ENCODE results near the gene PDE3A. TPM values are rescaled to one million over a fixed set of nuclear protein-coding genes. Genes with fewer than 3 reads are reported as not detected.

PDE3A gene
- polyA plus RNA-seq, 3 donors = 0.10 TPM; not detected in 2

DNA sequence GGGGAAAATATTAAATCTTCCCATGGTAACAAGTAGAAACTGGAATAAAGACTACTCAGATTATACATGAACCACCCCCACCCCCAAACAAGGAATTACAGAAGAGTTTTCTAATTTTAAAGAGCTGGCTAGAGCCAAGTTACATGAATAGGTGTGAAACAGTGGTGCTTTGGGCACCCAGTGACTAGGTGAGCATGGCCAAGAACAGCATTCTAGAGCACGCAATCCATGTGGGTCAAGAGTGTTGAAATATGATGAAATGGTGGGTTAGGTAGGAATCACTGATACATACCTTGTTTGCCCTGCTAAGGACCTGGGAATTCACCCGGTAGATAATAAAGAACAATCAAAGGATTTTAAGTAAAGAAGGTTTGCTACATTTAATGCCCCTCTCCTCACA lies 208.7 kb downstream of the PDE3A start:
- Histone ChIP-seq H3K9me3 (replicated peaks in 1 of 2; ENCODE audit: control insufficient read depth in 1 of 2, insufficient read depth in 1 of 2, low read length in 2 of 2) (no peaks in the 10 kb centered on the region), H3K27ac (ENCODE audit: low read depth in 1 of 2, low read length in 2 of 2) (no peak overlapping the region), H3K4me1 (ENCODE audit: control insufficient read depth in 1 of 2, insufficient read depth in 2 of 2, low read length in 2 of 2) (no peaks in the 10 kb centered on the region), H3K4me2 (replicated peaks; ENCODE audit: extremely low read depth, low read length, poor library complexity, severe bottlenecking) (no peak overlapping the region), H4K20me1 (ENCODE audit: insufficient read depth, low read length) (no peaks in the 10 kb centered on the region), H2AFZ (ENCODE audit: insufficient read depth, low read depth, low read length, poor library complexity, severe bottlenecking) (no peak overlapping the region), H3K9ac (ENCODE audit: insufficient read depth, low read length, poor library complexity, severe bottlenecking) (no peak overlapping the region), H3K79me2 (ENCODE audit: insufficient read depth, low read length) (no peaks in the 10 kb centered on the region), H3K27me3 (ENCODE audit: control insufficient read depth in 2 of 2, insufficient read depth in 2 of 2, low read length in 2 of 2) (no peaks in the 10 kb centered on the region), H3K36me3 (replicated peaks in 1 of 2; ENCODE audit: control insufficient read depth in 1 of 2, insufficient read depth in 2 of 2, low read length in 2 of 2) (no peaks in the 10 kb centered on the region), H3K4me3 (replicated peaks in 1 of 3; ENCODE audit: low read depth in 2 of 3, low read length in 3 of 3) (no peak overlapping the region)
- no peak overlapping the region for H3K27ac Mint-ChIP-seq
- whole genome bisulfite sequencing (ENCODE audit: insufficient coverage) = 100% methylated on average over 1 of the region's 2 CpGs
- no peaks in the 10 kb centered on the region for H3K36me3 Mint-ChIP-seq
- TF ChIP-seq, protein P1, sequence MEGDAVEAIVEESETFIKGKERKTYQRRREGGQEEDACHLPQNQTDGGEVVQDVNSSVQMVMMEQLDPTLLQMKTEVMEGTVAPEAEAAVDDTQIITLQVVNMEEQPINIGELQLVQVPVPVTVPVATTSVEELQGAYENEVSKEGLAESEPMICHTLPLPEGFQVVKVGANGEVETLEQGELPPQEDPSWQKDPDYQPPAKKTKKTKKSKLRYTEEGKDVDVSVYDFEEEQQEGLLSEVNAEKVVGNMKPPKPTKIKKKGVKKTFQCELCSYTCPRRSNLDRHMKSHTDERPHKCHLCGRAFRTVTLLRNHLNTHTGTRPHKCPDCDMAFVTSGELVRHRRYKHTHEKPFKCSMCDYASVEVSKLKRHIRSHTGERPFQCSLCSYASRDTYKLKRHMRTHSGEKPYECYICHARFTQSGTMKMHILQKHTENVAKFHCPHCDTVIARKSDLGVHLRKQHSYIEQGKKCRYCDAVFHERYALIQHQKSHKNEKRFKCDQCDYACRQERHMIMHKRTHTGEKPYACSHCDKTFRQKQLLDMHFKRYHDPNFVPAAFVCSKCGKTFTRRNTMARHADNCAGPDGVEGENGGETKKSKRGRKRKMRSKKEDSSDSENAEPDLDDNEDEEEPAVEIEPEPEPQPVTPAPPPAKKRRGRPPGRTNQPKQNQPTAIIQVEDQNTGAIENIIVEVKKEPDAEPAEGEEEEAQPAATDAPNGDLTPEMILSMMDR (IDR thresholded peaks at IDR 0.05) = no peak
- H3K9me3 Mint-ChIP-seq = peaks cover 0 to 5% (median 0%) of the 10 kb centered on the region in 7 donors
- H3K4me1 Mint-ChIP-seq = no peaks in the 10 kb centered on the region
- intact Hi-C loops (cut with micrococcal nuclease) = no loop called here
- H3K4me3 Mint-ChIP-seq = no peak overlapping the region
- H3K27me3 Mint-ChIP-seq (ENCODE audit: low read depth in 3 of 3) = no peaks in the 10 kb centered on the region
- DNase-seq = no peak

DNA sequence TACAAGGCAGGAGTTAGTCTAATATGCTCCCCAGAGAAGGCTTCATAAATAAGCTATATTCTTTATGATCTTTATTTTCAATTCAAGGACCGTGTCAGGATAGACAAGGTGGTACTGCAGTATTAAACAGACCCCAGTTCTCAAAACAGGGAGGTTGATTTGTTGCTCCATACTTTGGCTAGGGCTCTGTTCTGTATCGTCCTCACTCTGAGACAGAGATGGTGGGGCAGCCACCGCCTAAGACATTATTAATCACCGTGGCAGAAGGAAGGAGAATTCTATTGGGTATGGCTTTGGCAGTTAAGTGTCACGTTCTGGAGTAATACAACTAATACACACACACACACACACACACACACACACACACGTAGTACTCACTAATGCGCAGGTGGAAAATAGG lies 209.8 kb downstream of the PDE3A start:
- no peaks in the 10 kb centered on the region for H3K9me3 ChIP-seq (replicated peaks in 1 of 2; ENCODE audit: control insufficient read depth in 1 of 2, insufficient read depth in 1 of 2, low read length in 2 of 2)
- no peaks in the 10 kb centered on the region for H3K4me1 ChIP-seq (ENCODE audit: control insufficient read depth in 1 of 2, insufficient read depth in 2 of 2, low read length in 2 of 2)
- H3K27me3 ChIP-seq (ENCODE audit: control insufficient read depth in 2 of 2, insufficient read depth in 2 of 2, low read length in 2 of 2) = no peaks in the 10 kb centered on the region
- Mint-ChIP-seq H3K27ac (no peak overlapping the region), H3K4me1 (no peaks in the 10 kb centered on the region), H3K27me3 (ENCODE audit: low read depth in 3 of 3) (no peaks in the 10 kb centered on the region), H3K36me3 (no peaks in the 10 kb centered on the region), H3K9me3 (peaks cover 0 to 5% (median 0%) of the 10 kb centered on the region in 7 donors), H3K4me3 (no peak overlapping the region)
- intact Hi-C loops (cut with micrococcal nuclease) = no loop called here
- H3K9ac ChIP-seq (ENCODE audit: insufficient read depth, low read length, poor library complexity, severe bottlenecking) = no peak overlapping the region
- no peaks in the 10 kb centered on the region for H3K79me2 ChIP-seq (ENCODE audit: insufficient read depth, low read length)
- TF ChIP-seq, protein P1 (IDR thresholded peaks at IDR 0.05) = no peak
- no peak overlapping the region for H3K4me2 ChIP-seq (replicated peaks; ENCODE audit: extremely low read depth, low read length, poor library complexity, severe bottlenecking)
- H3K36me3 ChIP-seq (replicated peaks in 1 of 2; ENCODE audit: control insufficient read depth in 1 of 2, insufficient read depth in 2 of 2, low read length in 2 of 2) = no peaks in the 10 kb centered on the region
- H3K4me3 ChIP-seq (replicated peaks in 1 of 3; ENCODE audit: low read depth in 2 of 3, low read length in 3 of 3) = no peak overlapping the region
- WGBS (ENCODE audit: insufficient coverage) = 83% methylated on average over 1 of the region's 7 CpGs
- no peak overlapping the region for H2AFZ ChIP-seq (ENCODE audit: insufficient read depth, low read depth, low read length, poor library complexity, severe bottlenecking)
- no peak overlapping the region for H3K27ac ChIP-seq (ENCODE audit: low read depth in 1 of 2, low read length in 2 of 2)
- DNase-seq = no peak
- H4K20me1 ChIP-seq (ENCODE audit: insufficient read depth, low read length) = no peaks in the 10 kb centered on the region

Measured in CD14-positive monocyte (primary cell).